ENCODE results near the gene DGKQ. TPM values are rescaled to one million over a fixed set of nuclear protein-coding genes. Genes with fewer than 3 reads are reported as not detected.

DGKQ gene
- total and polyA plus RNA-seq, 4 experiments from 2014 or later, result 1.9 to 29.6 (median 18.2) TPM

- no peak for DNase-seq
- Mint-ChIP-seq H3K27ac (peak overlapping the region in 1 of 7 donors; percentile 42), H3K27me3 (no peaks in the 10 kb centered on the region), H3K9me3 (no peaks in the 10 kb centered on the region), H3K4me1 (peaks cover 0 to 13% (median 3%) of the 10 kb centered on the region in 4 donors), H3K4me3 (peak overlapping the region in 5 of 8 donors; percentile 41 to 68 (median 43)), H3K36me3 (no peaks in the 10 kb centered on the region)
- POLR2A ChIA-PET (ENCODE audit: partially characterized antibody), result interaction anchor here (1.5 to 2.8 kb wide), 3 partner anchors 15 to 39 kb away, joined by 8 to 11 read pairs (median 10); partner anchors contain the start of genes GAK, IDUA and TMEM175
- CTCF ChIA-PET (ENCODE audit: partially characterized antibody), result interaction anchor here (1.0 kb wide), 1 partner anchor 230 kb away, joined by 3 read pairs; no protein-coding TSS in a partner anchor
- Histone ChIP-seq H3K4me1 (ENCODE audit: insufficient read depth, low read length) (peaks cover 24% of the 10 kb centered on the region), H3K27me3 (ENCODE audit: insufficient read depth, low read length) (no peaks in the 10 kb centered on the region), H3K9me3 (ENCODE audit: control insufficient read depth in 1 of 2, low read length in 2 of 2) (no peaks in the 10 kb centered on the region), H3K4me3 (ENCODE audit: low read length in 2 of 2) (peak overlapping the region in 1 of 2 donors; percentile 57), H3K27ac (ENCODE audit: low read depth, low read length) (no peak overlapping the region), H3K36me3 (ENCODE audit: insufficient read depth, low read length) (peaks cover 2% of the 10 kb centered on the region)
- intact Hi-C loops (cut with micrococcal nuclease), result no loop called here
Measured at GRCh38 chr4:971666-972500, 1.5 kb downstream of the DGKQ start.

DNA sequence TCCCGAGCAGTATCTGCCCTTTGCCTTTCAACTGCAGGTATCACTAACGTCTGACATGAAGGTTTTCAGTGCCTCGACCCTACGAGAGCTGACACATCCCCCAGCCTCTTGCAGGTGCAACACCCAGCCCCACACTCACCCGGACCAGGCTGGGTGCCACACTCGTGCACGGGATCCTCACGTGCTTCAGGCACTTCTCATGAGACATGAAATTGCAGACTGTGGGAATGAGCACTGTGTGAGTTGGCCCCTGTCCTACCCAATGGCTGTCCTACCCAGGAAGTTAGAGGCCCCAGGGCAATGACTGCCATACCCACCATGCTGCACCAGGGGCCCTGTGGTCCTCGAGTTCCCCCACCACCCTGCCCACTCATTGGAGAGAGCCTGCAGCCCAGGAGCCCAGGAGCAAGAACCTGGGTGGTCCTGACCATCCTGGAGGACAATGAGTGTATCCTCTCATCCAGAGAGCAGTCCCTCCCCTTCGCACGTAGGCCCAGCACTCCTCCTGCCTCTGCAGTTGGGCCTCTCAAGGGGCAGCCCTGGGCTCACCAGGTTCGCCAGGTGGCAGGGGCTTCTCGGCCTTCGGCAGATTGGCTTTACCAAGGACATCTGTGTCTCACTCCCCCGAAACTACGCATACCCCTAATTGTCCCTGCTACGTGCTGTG lies 2.4 kb downstream of the DGKQ start:
- Mint-ChIP-seq H3K27ac (no peak overlapping the region), H3K4me1 (peaks cover 0 to 13% (median 3%) of the 10 kb centered on the region in 4 donors), H3K9me3 (no peaks in the 10 kb centered on the region), H3K4me3 (peak overlapping the region in 4 of 8 donors; percentile 12 to 59 (median 42)), H3K27me3 (no peaks in the 10 kb centered on the region), H3K36me3 (no peaks in the 10 kb centered on the region)
- H3K27me3 ChIP-seq (ENCODE audit: insufficient read depth, low read length), result no peaks in the 10 kb centered on the region
- H3K4me1 ChIP-seq (ENCODE audit: insufficient read depth, low read length), result peaks cover 24% of the 10 kb centered on the region
- H3K4me3 ChIP-seq (ENCODE audit: low read length in 2 of 2), result no peak overlapping the region
- CTCF ChIA-PET (ENCODE audit: partially characterized antibody), result no interaction called here
- intact Hi-C loops (cut with micrococcal nuclease), result no loop called here
- peaks cover 7% of the 10 kb centered on the region for H3K36me3 ChIP-seq (ENCODE audit: insufficient read depth, low read length)
- H3K9me3 ChIP-seq (ENCODE audit: control insufficient read depth in 1 of 2, low read length in 2 of 2), result no peaks in the 10 kb centered on the region
- POLR2A ChIA-PET (ENCODE audit: partially characterized antibody), result interaction anchor here (2.4 kb wide), 1 partner anchor 39 kb away, joined by 11 read pairs; no protein-coding TSS in a partner anchor
- no peak for DNase-seq
- no peak overlapping the region for H3K27ac ChIP-seq (ENCODE audit: low read depth, low read length)

DNA sequence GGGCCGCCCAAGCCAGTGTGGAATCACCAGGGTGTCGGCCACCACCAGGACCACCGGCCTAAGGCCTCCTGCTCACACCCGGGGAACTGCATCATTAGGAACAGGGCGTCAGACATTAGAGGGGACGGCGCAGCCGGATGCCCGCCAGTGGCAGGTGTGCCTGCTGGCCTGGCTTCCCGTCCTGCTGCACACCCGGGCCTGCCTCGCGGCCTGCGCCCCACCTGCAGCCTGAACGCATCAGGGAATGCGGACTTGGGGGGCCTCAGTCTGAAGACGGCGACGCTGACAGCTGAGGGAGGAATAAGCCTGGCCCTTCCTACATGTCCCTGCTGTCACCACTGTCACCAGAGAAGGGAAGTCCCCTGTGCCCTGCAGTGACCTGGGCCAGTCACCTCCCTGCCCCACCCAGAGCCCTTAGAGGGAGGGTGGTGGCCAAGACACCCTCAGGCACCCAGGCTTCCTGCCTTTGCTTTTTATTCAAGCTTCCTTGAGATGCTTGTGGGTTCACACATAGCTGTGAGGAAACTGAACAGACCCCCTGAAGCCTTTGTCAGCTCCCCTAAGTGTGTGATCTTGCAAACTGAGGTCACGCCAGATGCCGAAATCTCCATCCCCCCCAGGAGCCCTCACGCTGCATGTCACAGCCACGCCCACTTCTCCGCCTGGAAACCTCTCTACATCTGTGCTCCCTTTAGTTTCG lies 3.2 kb downstream of the DGKQ start:
- Mint-ChIP-seq H3K27me3 (no peaks in the 10 kb centered on the region), H3K4me3 (peak overlapping the region in 7 of 8 donors; percentile 25 to 41 (median 32)), H3K36me3 (no peaks in the 10 kb centered on the region), H3K9me3 (peaks cover 0 to 2% (median 0%) of the 10 kb centered on the region in 8 donors), H3K27ac (no peak overlapping the region), H3K4me1 (peaks cover 0 to 13% (median 3%) of the 10 kb centered on the region in 4 donors)
- ChIA-PET CTCF (ENCODE audit: partially characterized antibody) (no interaction called here), POLR2A (ENCODE audit: partially characterized antibody) (no interaction called here)
- Histone ChIP-seq H3K27ac (ENCODE audit: low read depth, low read length) (no peak overlapping the region), H3K9me3 (ENCODE audit: control insufficient read depth in 1 of 2, low read length in 2 of 2) (no peaks in the 10 kb centered on the region), H3K4me1 (ENCODE audit: insufficient read depth, low read length) (peaks cover 24% of the 10 kb centered on the region), H3K27me3 (ENCODE audit: insufficient read depth, low read length) (no peaks in the 10 kb centered on the region), H3K4me3 (ENCODE audit: low read length in 2 of 2) (no peak overlapping the region), H3K36me3 (ENCODE audit: insufficient read depth, low read length) (peaks cover 7% of the 10 kb centered on the region)
- DNase-seq, result no peak
- intact Hi-C loops (cut with micrococcal nuclease), result no loop called here

- Histone ChIP-seq H3K27me3 (ENCODE audit: insufficient read depth, low read length) (no peaks in the 10 kb centered on the region), H3K4me1 (ENCODE audit: insufficient read depth, low read length) (peaks cover 24% of the 10 kb centered on the region), H3K9me3 (ENCODE audit: control insufficient read depth in 1 of 2, low read length in 2 of 2) (no peaks in the 10 kb centered on the region), H3K27ac (ENCODE audit: low read depth, low read length) (no peak overlapping the region), H3K4me3 (ENCODE audit: low read length in 2 of 2) (no peak overlapping the region), H3K36me3 (ENCODE audit: insufficient read depth, low read length) (peaks cover 7% of the 10 kb centered on the region)
- no peak for DNase-seq
- Mint-ChIP-seq H3K36me3 (no peaks in the 10 kb centered on the region), H3K4me1 (peaks cover 0 to 13% (median 3%) of the 10 kb centered on the region in 4 donors), H3K27ac (no peak overlapping the region), H3K9me3 (peaks cover 0 to 2% (median 0%) of the 10 kb centered on the region in 8 donors), H3K4me3 (no peak overlapping the region), H3K27me3 (no peaks in the 10 kb centered on the region)
- ChIA-PET CTCF (ENCODE audit: partially characterized antibody) (no interaction called here), POLR2A (ENCODE audit: partially characterized antibody) (interaction anchor here (0.7 kb wide), 1 partner anchor 37 kb away, joined by 4 read pairs; the partner anchor contains the start of genes GAK and TMEM175)
- intact Hi-C loops (cut with micrococcal nuclease), result no loop called here
Measured at GRCh38 chr4:968621-969394, 4.6 kb downstream of the DGKQ start.

DNA sequence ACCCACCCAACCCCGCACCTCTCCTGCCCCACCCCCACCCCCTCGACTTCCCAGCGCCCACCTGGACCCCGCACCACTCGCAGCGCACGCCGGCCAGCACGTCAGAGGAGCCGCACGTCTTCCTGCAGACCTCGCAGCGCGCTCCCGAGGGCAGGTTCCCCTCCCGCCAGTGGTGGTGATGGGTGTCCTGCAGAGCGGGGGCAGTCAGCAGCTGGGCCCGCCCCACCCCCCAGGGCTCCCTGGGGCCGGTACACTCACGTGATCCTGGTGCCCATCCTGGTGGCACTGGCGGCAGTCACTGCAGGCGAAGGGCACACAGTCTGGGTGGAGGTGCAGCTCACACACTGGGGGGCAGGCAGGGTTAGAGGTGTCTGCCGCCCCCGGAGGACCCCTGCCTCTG lies 5.1 kb downstream of the DGKQ start:
- CTCF ChIA-PET (ENCODE audit: partially characterized antibody), result no interaction called here
- POLR2A ChIA-PET (ENCODE audit: partially characterized antibody), result interaction anchor here (0.7 kb wide), 1 partner anchor 36 kb away, joined by 4 read pairs; the partner anchor contains the start of genes GAK and TMEM175

DNA sequence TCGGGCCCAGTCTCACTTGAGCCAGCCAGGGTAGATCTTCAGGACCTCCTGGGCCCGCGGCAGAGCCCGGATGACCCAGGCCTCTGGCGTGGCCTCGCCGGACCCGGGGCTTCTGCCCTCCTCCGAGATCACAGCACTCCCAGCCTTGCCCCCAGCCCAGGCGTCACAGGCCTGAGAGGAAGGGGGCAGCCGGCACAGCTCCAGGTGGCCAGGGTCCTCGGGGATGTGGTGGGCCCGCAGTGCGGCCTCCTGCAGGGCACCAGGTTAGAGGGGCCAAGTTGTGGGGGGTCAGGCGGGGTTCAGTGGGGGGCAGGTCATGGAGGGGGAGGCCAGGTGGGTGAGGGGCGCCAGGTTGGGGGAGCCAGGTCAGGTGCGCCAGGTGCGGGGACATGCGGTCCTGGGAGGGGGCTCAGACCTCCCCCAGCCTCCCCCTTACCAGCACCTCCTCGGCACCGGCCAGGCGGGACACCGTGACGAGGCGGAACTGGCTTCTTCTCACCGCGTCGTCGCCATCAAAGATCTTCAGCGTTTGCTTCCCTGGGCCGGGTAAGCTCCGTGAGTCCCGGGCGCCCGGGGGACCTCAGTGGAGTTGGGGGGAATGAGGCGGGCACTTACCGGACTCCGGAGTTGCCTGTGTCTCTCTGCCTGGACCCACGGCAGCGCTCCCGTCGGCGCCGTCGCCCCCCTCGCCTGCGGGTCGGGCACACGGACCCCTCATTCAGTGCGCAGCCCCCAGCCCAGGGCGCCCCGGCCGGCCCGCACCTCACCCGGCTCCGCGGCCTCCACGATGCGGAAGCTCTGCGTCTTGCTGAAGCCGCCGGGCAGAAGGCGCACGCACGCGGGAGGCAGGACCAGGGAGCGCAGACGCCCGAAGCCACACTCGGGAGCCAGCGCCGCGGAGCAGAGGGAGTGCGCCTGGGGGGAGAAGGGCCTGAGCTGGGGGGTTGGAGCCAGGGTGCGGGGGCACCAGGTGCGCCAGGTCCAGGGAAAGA lies 6.0 kb downstream of the DGKQ start:
- Mint-ChIP-seq H3K9me3 (peaks cover 0 to 2% (median 0%) of the 10 kb centered on the region in 8 donors), H3K36me3 (no peaks in the 10 kb centered on the region), H3K4me3 (no peak overlapping the region), H3K27me3 (no peaks in the 10 kb centered on the region), H3K27ac (no peak overlapping the region), H3K4me1 (peaks cover 0 to 13% (median 3%) of the 10 kb centered on the region in 4 donors)
- ChIA-PET CTCF (ENCODE audit: partially characterized antibody) (no interaction called here), POLR2A (ENCODE audit: partially characterized antibody) (interaction anchor here (0.7 kb wide), 1 partner anchor 35 kb away, joined by 4 read pairs; the partner anchor contains the start of genes GAK and TMEM175)
- Histone ChIP-seq H3K4me1 (ENCODE audit: insufficient read depth, low read length) (peaks cover 20% of the 10 kb centered on the region), H3K27me3 (ENCODE audit: insufficient read depth, low read length) (no peaks in the 10 kb centered on the region), H3K9me3 (ENCODE audit: control insufficient read depth in 1 of 2, low read length in 2 of 2) (no peaks in the 10 kb centered on the region), H3K4me3 (ENCODE audit: low read length in 2 of 2) (no peak overlapping the region), H3K27ac (ENCODE audit: low read depth, low read length) (no peak overlapping the region), H3K36me3 (ENCODE audit: insufficient read depth, low read length) (peaks cover 7% of the 10 kb centered on the region)
- intact Hi-C loops (cut with micrococcal nuclease), result no loop called here
- DNase-seq, result no peak

More for the DNA sequence above, 5.1 kb downstream of the DGKQ start:
- DNase-seq, result no peak
- Histone ChIP-seq H3K36me3 (ENCODE audit: insufficient read depth, low read length) (peaks cover 7% of the 10 kb centered on the region), H3K27me3 (ENCODE audit: insufficient read depth, low read length) (no peaks in the 10 kb centered on the region), H3K27ac (ENCODE audit: low read depth, low read length) (no peak overlapping the region), H3K9me3 (ENCODE audit: control insufficient read depth in 1 of 2, low read length in 2 of 2) (no peaks in the 10 kb centered on the region), H3K4me3 (ENCODE audit: low read length in 2 of 2) (no peak overlapping the region), H3K4me1 (ENCODE audit: insufficient read depth, low read length) (peaks cover 24% of the 10 kb centered on the region)
- intact Hi-C loops (cut with micrococcal nuclease), result no loop called here
- Mint-ChIP-seq H3K9me3 (peaks cover 0 to 2% (median 0%) of the 10 kb centered on the region in 8 donors), H3K27me3 (no peaks in the 10 kb centered on the region), H3K27ac (no peak overlapping the region), H3K4me1 (peaks cover 0 to 13% (median 3%) of the 10 kb centered on the region in 4 donors), H3K36me3 (no peaks in the 10 kb centered on the region), H3K4me3 (no peak overlapping the region)
